ENCODE measurements around the gene MICAL2. TPM values are rescaled to one million over a fixed set of nuclear protein-coding genes. Genes with fewer than 3 reads are reported as not detected.

Gene MICAL2
- total RNA-seq, 1 donor from 2014 or later: 20.8 TPM

GRCh38 chr11:12198251-12199222, 88.1 kb downstream of the MICAL2 start:
- TF ChIP-seq, protein P1, sequence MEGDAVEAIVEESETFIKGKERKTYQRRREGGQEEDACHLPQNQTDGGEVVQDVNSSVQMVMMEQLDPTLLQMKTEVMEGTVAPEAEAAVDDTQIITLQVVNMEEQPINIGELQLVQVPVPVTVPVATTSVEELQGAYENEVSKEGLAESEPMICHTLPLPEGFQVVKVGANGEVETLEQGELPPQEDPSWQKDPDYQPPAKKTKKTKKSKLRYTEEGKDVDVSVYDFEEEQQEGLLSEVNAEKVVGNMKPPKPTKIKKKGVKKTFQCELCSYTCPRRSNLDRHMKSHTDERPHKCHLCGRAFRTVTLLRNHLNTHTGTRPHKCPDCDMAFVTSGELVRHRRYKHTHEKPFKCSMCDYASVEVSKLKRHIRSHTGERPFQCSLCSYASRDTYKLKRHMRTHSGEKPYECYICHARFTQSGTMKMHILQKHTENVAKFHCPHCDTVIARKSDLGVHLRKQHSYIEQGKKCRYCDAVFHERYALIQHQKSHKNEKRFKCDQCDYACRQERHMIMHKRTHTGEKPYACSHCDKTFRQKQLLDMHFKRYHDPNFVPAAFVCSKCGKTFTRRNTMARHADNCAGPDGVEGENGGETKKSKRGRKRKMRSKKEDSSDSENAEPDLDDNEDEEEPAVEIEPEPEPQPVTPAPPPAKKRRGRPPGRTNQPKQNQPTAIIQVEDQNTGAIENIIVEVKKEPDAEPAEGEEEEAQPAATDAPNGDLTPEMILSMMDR (IDR thresholded peaks at IDR 0.05): no peak
- Mint-ChIP-seq H3K4me1 (ENCODE audit: unreplicated experiment) (peaks cover 34% of the 10 kb centered on the region), H3K27ac (ENCODE audit: unreplicated experiment) (no peak overlapping the region), H3K9me3 (ENCODE audit: unreplicated experiment) (no peaks in the 10 kb centered on the region), H3K4me3 (ENCODE audit: unreplicated experiment) (no peak overlapping the region), H3K27me3 (ENCODE audit: unreplicated experiment) (no peaks in the 10 kb centered on the region), H3K36me3 (ENCODE audit: unreplicated experiment) (no peaks in the 10 kb centered on the region)
- DNase-seq (ENCODE audit: extremely low spot score, unreplicated experiment): no peak

- H3K36me3 Mint-ChIP-seq (ENCODE audit: unreplicated experiment): peaks cover 4% of the 10 kb centered on the region
- no peak for DNase-seq (ENCODE audit: extremely low spot score, unreplicated experiment)
- no peaks in the 10 kb centered on the region for H3K9me3 Mint-ChIP-seq (ENCODE audit: unreplicated experiment)
- peaks cover 34% of the 10 kb centered on the region for H3K4me1 Mint-ChIP-seq (ENCODE audit: unreplicated experiment)
- H3K27ac Mint-ChIP-seq (ENCODE audit: unreplicated experiment): no peak overlapping the region
- H3K27me3 Mint-ChIP-seq (ENCODE audit: unreplicated experiment): no peaks in the 10 kb centered on the region
- TF ChIP-seq, protein P1 (IDR thresholded peaks at IDR 0.05): no peak
- no peak overlapping the region for H3K4me3 Mint-ChIP-seq (ENCODE audit: unreplicated experiment)
Observed at GRCh38 chr11:12199231-12199948, 89.0 kb downstream of the MICAL2 start.

GRCh38 chr11:12200279-12200990, 90.0 kb downstream of the MICAL2 start:
- peaks cover 35% of the 10 kb centered on the region for H3K4me1 Mint-ChIP-seq (ENCODE audit: unreplicated experiment)
- H3K9me3 Mint-ChIP-seq (ENCODE audit: unreplicated experiment): no peaks in the 10 kb centered on the region
- no peak overlapping the region for H3K4me3 Mint-ChIP-seq (ENCODE audit: unreplicated experiment)
- TF ChIP-seq, protein P1 (IDR thresholded peaks at IDR 0.05): no peak
- DNase-seq (ENCODE audit: extremely low spot score, unreplicated experiment): no peak
- peak overlapping the region; percentile 52 for H3K27ac Mint-ChIP-seq (ENCODE audit: unreplicated experiment)
- H3K27me3 Mint-ChIP-seq (ENCODE audit: unreplicated experiment): no peaks in the 10 kb centered on the region
- H3K36me3 Mint-ChIP-seq (ENCODE audit: unreplicated experiment): peaks cover 6% of the 10 kb centered on the region

- TF ChIP-seq, protein P1 (IDR thresholded peaks at IDR 0.05): no peak
- no peak for DNase-seq (ENCODE audit: extremely low spot score, unreplicated experiment)
- peak overlapping the region; percentile 52 for H3K27ac Mint-ChIP-seq (ENCODE audit: unreplicated experiment)
- H3K36me3 Mint-ChIP-seq (ENCODE audit: unreplicated experiment): peaks cover 6% of the 10 kb centered on the region
- no peaks in the 10 kb centered on the region for H3K9me3 Mint-ChIP-seq (ENCODE audit: unreplicated experiment)
- H3K27me3 Mint-ChIP-seq (ENCODE audit: unreplicated experiment): no peaks in the 10 kb centered on the region
- peaks cover 35% of the 10 kb centered on the region for H3K4me1 Mint-ChIP-seq (ENCODE audit: unreplicated experiment)
- no peak overlapping the region for H3K4me3 Mint-ChIP-seq (ENCODE audit: unreplicated experiment)
Observed at GRCh38 chr11:12200991-12201985, 90.9 kb downstream of the MICAL2 start.

All from osteocyte (in vitro differentiated cells).